ENCODE results near the gene PYGB.

DNA sequence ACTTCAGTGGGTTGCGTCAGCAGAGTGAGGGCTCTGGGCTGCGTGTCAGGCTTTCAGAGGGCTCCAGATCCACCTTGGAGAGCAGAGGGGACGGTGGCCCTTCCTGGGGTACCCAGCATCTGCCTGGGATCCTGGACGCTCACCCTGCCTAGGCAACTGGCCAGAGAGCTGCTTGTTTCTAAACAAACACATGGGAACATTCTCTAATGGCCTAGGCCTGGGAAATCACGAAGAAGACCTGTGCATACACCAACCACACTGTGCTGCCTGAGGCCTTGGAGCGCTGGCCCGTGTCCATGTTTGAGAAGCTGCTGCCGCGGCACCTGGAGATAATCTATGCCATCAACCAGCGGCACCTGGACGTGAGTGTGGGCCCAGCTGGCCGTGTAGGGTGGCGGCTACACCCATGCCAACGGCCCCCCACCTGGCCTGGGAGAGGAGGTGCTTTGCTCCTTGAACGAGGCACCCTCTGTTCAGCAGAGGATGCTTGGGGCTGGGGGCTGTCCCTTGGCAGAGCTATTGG lies 32.2 kb downstream of the PYGB start:
- TF ChIP-seq POLR2A (IDR thresholded peaks at IDR 0.05) (no peak), CTCF (IDR thresholded peaks at IDR 0.05) (no peak)

All from body of pancreas (tissue), 4 donors.